Measurements from ENCODE around the gene RABGAP1L. TPM values are rescaled to one million over a fixed set of nuclear protein-coding genes. Genes with fewer than 3 reads are reported as not detected.

The RABGAP1L gene
- total and polyA plus RNA-seq, 10 of the 15 experiments (the other 5 are each of a cell fraction or from before 2014, with no cell fraction given) = 5.8 to 194 (median 113) TPM

DNA sequence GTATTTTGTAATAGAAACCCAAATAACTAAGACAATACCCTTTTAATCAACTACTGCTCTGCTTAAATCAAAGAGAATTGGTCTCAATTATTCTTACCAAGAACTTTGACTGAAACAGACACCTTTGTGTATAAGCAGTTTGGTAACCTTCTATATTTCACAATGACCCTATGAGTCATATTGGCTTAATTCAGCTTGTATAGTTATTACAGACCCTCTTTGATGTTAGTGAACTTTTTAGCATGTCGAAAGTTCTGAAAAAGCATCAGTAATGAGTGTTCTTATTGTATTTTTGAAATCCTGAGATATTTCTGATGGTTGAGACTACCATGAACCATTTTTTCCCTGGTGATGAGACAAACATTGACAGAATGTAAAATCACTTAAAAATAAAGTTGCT lies 43.3 kb upstream of the RABGAP1L start:
- BruUV-seq (replicated peaks) = no TSS peak
- SMC1A ChIA-PET (ENCODE audit: uncharacterized antibody, unreplicated experiment) = no interaction called here

More for the DNA sequence above, 43.3 kb upstream of the RABGAP1L start:
- FAIRE-seq (no peak), ATAC-seq (peak; percentile 44; the same call in 2 of the 3 replicates), DNase-seq (ENCODE audit: low read depth, low spot score) (no peak)
- no peak overlapping the region for H3K4me2 ChIP-seq (ENCODE audit: control insufficient read depth, insufficient read depth)
- H4K20me1 ChIP-seq (ENCODE audit: control insufficient read depth, insufficient read depth) = no peaks in the 10 kb centered on the region
- H3K9me3 ChIP-seq (replicated peaks; ENCODE audit: control insufficient read depth, insufficient read depth, low read length) = no peaks in the 10 kb centered on the region
- ChIA-PET POLR2A (no interaction called here), CTCF (no interaction called here), RAD21 (ENCODE audit: unreplicated experiment) (no interaction called here)
- H3K4me3 ChIP-seq = no peak overlapping the region
- H3K36me3 ChIP-seq (ENCODE audit: control insufficient read depth in 2 of 2, insufficient read depth in 2 of 2, low read length in 1 of 2) = no peaks in the 10 kb centered on the region
- in situ Hi-C loops (cut with MboI) (no loop called here), intact Hi-C loops (cut with micrococcal nuclease; ENCODE audit: unreplicated experiment) (no loop called here)
- H3K4me1 ChIP-seq (ENCODE audit: control insufficient read depth, insufficient read depth, low read length) = no peaks in the 10 kb centered on the region
- no peak overlapping the region for H3K9ac ChIP-seq (ENCODE audit: control insufficient read depth, insufficient read depth, low read length)
- 31% methylated on average over 1 of the region's 1 CpG for WGBS (ENCODE audit: insufficient coverage, insufficient replicate concordance, low lambda C conversion rate, missing lambda C conversion rate)
- H3K27me3 ChIP-seq (replicated peaks in 1 of 2; ENCODE audit: control insufficient read depth in 2 of 2, insufficient read depth in 2 of 2, low read length in 1 of 2) = no peaks in the 10 kb centered on the region
- H3K27ac ChIP-seq (ENCODE audit: control insufficient read depth, insufficient read depth) = no peak overlapping the region
- TF ChIP-seq STAT1 (conservative IDR thresholded peaks at IDR 0.05) = no peak
- no peak for TF ChIP-seq NR2C2 (IDR thresholded peaks at IDR 0.05; ENCODE audit: borderline replicate concordance, control insufficient read depth, insufficient read length, low read depth)
- TF ChIP-seq JUNB (IDR thresholded peaks at IDR 0.05) = peak; percentile 91
- no peak for TF ChIP-seq MXI1 (IDR thresholded peaks at IDR 0.05; ENCODE audit: low read depth, low read length)
- TF ChIP-seq, protein P1, sequence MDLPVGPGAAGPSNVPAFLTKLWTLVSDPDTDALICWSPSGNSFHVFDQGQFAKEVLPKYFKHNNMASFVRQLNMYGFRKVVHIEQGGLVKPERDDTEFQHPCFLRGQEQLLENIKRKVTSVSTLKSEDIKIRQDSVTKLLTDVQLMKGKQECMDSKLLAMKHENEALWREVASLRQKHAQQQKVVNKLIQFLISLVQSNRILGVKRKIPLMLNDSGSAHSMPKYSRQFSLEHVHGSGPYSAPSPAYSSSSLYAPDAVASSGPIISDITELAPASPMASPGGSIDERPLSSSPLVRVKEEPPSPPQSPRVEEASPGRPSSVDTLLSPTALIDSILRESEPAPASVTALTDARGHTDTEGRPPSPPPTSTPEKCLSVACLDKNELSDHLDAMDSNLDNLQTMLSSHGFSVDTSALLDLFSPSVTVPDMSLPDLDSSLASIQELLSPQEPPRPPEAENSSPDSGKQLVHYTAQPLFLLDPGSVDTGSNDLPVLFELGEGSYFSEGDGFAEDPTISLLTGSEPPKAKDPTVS (IDR thresholded peaks at IDR 0.05; ENCODE audit: low read depth, low read length) = no peak
- peak; percentile 29; the same call in 1 of the 2 replicates for TF ChIP-seq RUNX3 (IDR thresholded peaks at IDR 0.05; ENCODE audit: low read length)
- TF ChIP-seq CREM (IDR thresholded peaks at IDR 0.05; ENCODE audit: low read depth) = peak; percentile 47; the same call in 1 of the 2 replicates
- peak; percentile 52; the same call in 1 of the 2 replicates for TF ChIP-seq MEF2A (IDR thresholded peaks at IDR 0.05; ENCODE audit: insufficient read depth, low read depth, low read length)
- TF ChIP-seq, protein P2, sequence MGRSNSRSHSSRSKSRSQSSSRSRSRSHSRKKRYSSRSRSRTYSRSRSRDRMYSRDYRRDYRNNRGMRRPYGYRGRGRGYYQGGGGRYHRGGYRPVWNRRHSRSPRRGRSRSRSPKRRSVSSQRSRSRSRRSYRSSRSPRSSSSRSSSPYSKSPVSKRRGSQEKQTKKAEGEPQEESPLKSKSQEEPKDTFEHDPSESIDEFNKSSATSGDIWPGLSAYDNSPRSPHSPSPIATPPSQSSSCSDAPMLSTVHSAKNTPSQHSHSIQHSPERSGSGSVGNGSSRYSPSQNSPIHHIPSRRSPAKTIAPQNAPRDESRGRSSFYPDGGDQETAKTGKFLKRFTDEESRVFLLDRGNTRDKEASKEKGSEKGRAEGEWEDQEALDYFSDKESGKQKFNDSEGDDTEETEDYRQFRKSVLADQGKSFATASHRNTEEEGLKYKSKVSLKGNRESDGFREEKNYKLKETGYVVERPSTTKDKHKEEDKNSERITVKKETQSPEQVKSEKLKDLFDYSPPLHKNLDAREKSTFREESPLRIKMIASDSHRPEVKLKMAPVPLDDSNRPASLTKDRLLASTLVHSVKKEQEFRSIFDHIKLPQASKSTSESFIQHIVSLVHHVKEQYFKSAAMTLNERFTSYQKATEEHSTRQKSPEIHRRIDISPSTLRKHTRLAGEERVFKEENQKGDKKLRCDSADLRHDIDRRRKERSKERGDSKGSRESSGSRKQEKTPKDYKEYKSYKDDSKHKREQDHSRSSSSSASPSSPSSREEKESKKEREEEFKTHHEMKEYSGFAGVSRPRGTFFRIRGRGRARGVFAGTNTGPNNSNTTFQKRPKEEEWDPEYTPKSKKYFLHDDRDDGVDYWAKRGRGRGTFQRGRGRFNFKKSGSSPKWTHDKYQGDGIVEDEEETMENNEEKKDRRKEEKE (IDR thresholded peaks at IDR 0.05) = no peak
- no peak for TF ChIP-seq SMAD5 (IDR thresholded peaks at IDR 0.05; ENCODE audit: low read depth)
- no peak for TF ChIP-seq YY1 (IDR thresholded peaks at IDR 0.05; ENCODE audit: low read depth, low read length)
- no peak for TF ChIP-seq TCF3 (IDR thresholded peaks at IDR 0.05; ENCODE audit: borderline replicate concordance, insufficient read depth, low read depth, low read length)
- TF ChIP-seq NFIC (IDR thresholded peaks at IDR 0.05; ENCODE audit: low read depth, low read length) = peak; percentile 70; the same call in 1 of the 2 replicates
- TF ChIP-seq SIN3A (IDR thresholded peaks at IDR 0.05; ENCODE audit: low read depth, low read length) = no peak
- TF ChIP-seq PAX8 (IDR thresholded peaks at IDR 0.05) = no peak
- no peak for TF ChIP-seq HDAC2 (IDR thresholded peaks at IDR 0.05)
- TF ChIP-seq TCF7 (IDR thresholded peaks at IDR 0.05; ENCODE audit: borderline replicate concordance) = peak; percentile 96
- no peak for TF ChIP-seq POLR2AphosphoS5 (IDR thresholded peaks at IDR 0.05; ENCODE audit: low read length)
- H3K79me2 ChIP-seq (ENCODE audit: control insufficient read depth, insufficient read depth, low read length) = no peaks in the 10 kb centered on the region
- no peak overlapping the region for H2AFZ ChIP-seq (ENCODE audit: control insufficient read depth, low read depth, low read length)

Data from GM12878 (cell line).